Lung (tissue), 12 donors: Measurements from ENCODE around the gene MYH1. TPM values are rescaled to one million over a fixed set of nuclear protein-coding genes. Genes with fewer than 3 reads are reported as not detected.

ENCODE experiments used
- ATAC-seq: fragments of 200-7000 bp; cut with Tn5 transposase; one replicate; pipeline ENCODE4 v1.9.1; 2020; ENCODE audit warnings: moderate number of reproducible peaks; ENCODE audit not compliant: insufficient read depth, low FRiP score
- DNase-seq, 3 donors: peaks; one replicate each; pipeline ENCODE4 v3.0.0-alpha.2; 2013 to 2017
- H3K27ac ChIP-seq, 2 donors: one replicate each; pipeline ENCODE4 v1.5.1; 2013; ENCODE audit warnings: mild to moderate bottlenecking in 2 of 2, moderate library complexity in 2 of 2, control low read depth in 1 of 2, inconsistent platforms in 1 of 2, low read depth in 1 of 2, low read length in 1 of 2
- H3K27me3 ChIP-seq, 3 donors: one replicate each; pipeline ENCODE4 v1.5.1; 2013; ENCODE audit warnings: low read length in 2 of 3; ENCODE audit not compliant: control insufficient read depth in 3 of 3, insufficient read depth in 3 of 3
- H3K36me3 ChIP-seq, 4 donors: one replicate each; pipeline ENCODE4 v1.5.1; 2013; ENCODE audit warnings: low read length in 4 of 4, mild to moderate bottlenecking in 1 of 4, moderate library complexity in 1 of 4; ENCODE audit not compliant: control insufficient read depth in 4 of 4, insufficient read depth in 4 of 4
- H3K4me1 ChIP-seq, 5 donors: one replicate each; pipeline ENCODE4 v1.5.1; 2013; ENCODE audit warnings: low read length in 5 of 5, mild to moderate bottlenecking in 2 of 5, moderate library complexity in 1 of 5; ENCODE audit not compliant: control insufficient read depth in 5 of 5, insufficient read depth in 5 of 5
- H3K4me3 ChIP-seq: one replicate; pipeline ENCODE4 v1.5.1; 2013; ENCODE audit warnings: mild to moderate bottlenecking, control low read depth, moderate library complexity
- H3K9ac ChIP-seq, 2 donors: one replicate each; pipeline ENCODE4 v1.5.1; 2013; ENCODE audit warnings: low read length in 2 of 2, control low read depth in 1 of 2; ENCODE audit not compliant: insufficient read depth in 1 of 2
- H3K9me3 ChIP-seq, 4 donors: one replicate each; pipeline ENCODE4 v1.5.1; 2013; ENCODE audit warnings: low read length in 3 of 4, mild to moderate bottlenecking in 1 of 4, moderate library complexity in 1 of 4; ENCODE audit not compliant: control insufficient read depth in 4 of 4, insufficient read depth in 3 of 4
- WGBS, 2 donors: extraction: QIAGEN DNeasy Blood & Tissue Kit; methylation state at CpG; one replicate each; pipeline ENCODE4 v1.1.7; 2013; 5-methylcytosine and 5-hydroxymethylcytosine counted together
- polyA plus RNA-seq, 2 donors: library from polyadenylated mRNA; stranded (reverse); fragments of 200-250 nt; gene quantifications; one replicate each; pipeline ENCODE4 v1.2.1, GENCODE V29; 2013
- total RNA-seq, 2 donors: library from RNA; depleted of rRNA in 1 of 2; stranded (reverse); fragments of >200 nt in 1 of 2; gene quantifications; one replicate each; pipeline ENCODE4 v1.2.1, GENCODE V29; 2014 to 2021
- TF ChIP-seq, protein P1 (sequence below): IDR thresholded peaks from 2 replicates; pipeline ENCODE4 v1.5.1; 2012; ENCODE audit warnings: mild to moderate bottlenecking; ENCODE audit errors: control extremely low read depth, extremely low read depth
- donor health status: control.
- donor health status: control.
- donor health status: Bipolar disorder and iron deficiency.
- donor health status: healthy.
- donor health status: DM: yes; HTN: yes; CAD: no.

The MYH1 gene
- total and polyA plus RNA-seq, 4 donors, result 0.02 TPM; not detected in 2

DNA sequence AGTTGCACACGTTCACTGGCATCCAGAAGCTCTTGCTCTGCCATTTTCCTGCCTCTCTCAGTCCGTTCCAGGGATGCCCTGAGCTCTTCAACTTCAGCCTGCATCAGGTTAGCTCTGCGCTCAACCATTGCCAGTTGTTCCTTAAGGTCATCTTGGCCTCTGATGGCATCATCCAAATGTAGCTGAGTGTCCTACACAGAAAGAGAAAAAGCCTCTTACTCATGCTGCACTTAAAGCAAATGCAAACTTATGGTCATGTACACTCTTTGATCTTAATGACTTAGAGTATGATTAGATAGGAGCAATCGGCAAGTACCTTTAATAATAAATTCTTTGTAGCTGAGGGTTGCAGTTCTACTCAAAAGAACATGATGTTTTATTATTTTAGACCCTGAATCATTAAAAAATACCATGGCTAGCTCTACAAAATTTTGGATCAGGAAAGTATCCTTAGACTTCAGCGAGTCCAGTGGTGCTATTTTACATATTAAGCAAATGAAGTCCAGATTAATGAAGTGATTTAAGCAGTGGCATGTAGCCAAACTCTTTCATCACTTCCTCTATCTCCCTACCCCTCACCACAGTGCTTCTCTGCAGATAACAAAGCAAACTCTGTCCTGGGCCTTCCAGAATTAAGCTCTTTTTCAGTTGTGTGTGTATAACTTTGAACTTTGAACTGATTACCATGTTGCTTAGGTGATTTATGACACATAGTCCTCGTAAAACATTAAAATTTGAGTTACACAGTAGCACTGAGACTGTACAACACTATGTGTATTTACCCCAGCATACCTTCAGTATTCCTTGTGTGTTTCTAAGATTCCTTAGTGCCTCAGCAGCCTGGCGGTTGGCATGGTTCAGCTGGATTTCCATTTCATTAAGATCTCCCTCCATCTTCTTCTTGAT, 71.1 kb downstream of the MYH1 start:
- H3K27me3 ChIP-seq, result no peaks in the 10 kb centered on the region
- no peaks in the 10 kb centered on the region for H3K4me1 ChIP-seq
- no peak overlapping the region for H3K27ac ChIP-seq
- H3K4me3 ChIP-seq, result no peak overlapping the region
- no peak for ATAC-seq
- 52 to 72% methylated on average over 7 of the region's 7 CpGs for WGBS, 2 donors
- H3K36me3 ChIP-seq, result no peaks in the 10 kb centered on the region
- H3K9ac ChIP-seq, result no peak overlapping the region
- DNase-seq, result peak in 2 of 3 donors; percentile 21 to 49
- peaks cover 0 to 2% (median 0%) of the 10 kb centered on the region in 4 donors for H3K9me3 ChIP-seq
- TF ChIP-seq, protein P1, sequence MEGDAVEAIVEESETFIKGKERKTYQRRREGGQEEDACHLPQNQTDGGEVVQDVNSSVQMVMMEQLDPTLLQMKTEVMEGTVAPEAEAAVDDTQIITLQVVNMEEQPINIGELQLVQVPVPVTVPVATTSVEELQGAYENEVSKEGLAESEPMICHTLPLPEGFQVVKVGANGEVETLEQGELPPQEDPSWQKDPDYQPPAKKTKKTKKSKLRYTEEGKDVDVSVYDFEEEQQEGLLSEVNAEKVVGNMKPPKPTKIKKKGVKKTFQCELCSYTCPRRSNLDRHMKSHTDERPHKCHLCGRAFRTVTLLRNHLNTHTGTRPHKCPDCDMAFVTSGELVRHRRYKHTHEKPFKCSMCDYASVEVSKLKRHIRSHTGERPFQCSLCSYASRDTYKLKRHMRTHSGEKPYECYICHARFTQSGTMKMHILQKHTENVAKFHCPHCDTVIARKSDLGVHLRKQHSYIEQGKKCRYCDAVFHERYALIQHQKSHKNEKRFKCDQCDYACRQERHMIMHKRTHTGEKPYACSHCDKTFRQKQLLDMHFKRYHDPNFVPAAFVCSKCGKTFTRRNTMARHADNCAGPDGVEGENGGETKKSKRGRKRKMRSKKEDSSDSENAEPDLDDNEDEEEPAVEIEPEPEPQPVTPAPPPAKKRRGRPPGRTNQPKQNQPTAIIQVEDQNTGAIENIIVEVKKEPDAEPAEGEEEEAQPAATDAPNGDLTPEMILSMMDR, result no peak

Other genes starting within 250 kb of the MYH1 start
- not detected for gene MYH13, start 145.5 kb downstream of the MYH1 start, total RNA-seq
- under 1 TPM in 1 of 2 donors, not detected in 1; 0.02 TPM for gene MYH13, start 145.5 kb downstream of the MYH1 start, polyA plus RNA-seq
- gene MYH8, start 96.6 kb downstream of the MYH1 start, total RNA-seq, result under 1 TPM in 1 of 2 donors, not detected in 1; 0.03 TPM
- gene MYH8, start 96.6 kb downstream of the MYH1 start, polyA plus RNA-seq, result not detected
- not detected for gene MYH4, start 49.0 kb downstream of the MYH1 start, total RNA-seq
- gene MYH4, start 49.0 kb downstream of the MYH1 start, polyA plus RNA-seq, result not detected
- not detected for gene MYH2, start 31.1 kb upstream of the MYH1 start, total RNA-seq
- under 1 TPM; 0.02 TPM for gene MYH2, start 31.1 kb upstream of the MYH1 start, polyA plus RNA-seq
- 1 to 10 TPM; 1.0 to 1.7 TPM for gene MYH3, start 138.8 kb upstream of the MYH1 start, total RNA-seq
- 1 to 10 TPM; 1.7 to 2.8 TPM for gene MYH3, start 138.8 kb upstream of the MYH1 start, polyA plus RNA-seq
- gene SCO1, start 179.0 kb upstream of the MYH1 start, total RNA-seq, result 10 to 100 TPM; 29.6 to 30.5 TPM
- 10 to 100 TPM in 1 of 2 donors, 1 to 10 TPM in 1; 5.9 to 21.4 TPM for gene SCO1, start 179.0 kb upstream of the MYH1 start, polyA plus RNA-seq
- gene ADPRM, start 179.1 kb upstream of the MYH1 start, total RNA-seq, result 10 to 100 TPM in 1 of 2 donors, 1 to 10 TPM in 1; 5.5 to 13.9 TPM
- gene ADPRM, start 179.1 kb upstream of the MYH1 start, polyA plus RNA-seq, result 10 to 100 TPM in 1 of 2 donors, 1 to 10 TPM in 1; 5.0 to 10.4 TPM
- 10 to 100 TPM in 1 of 2 donors, 1 to 10 TPM in 1; 2.8 to 13.8 TPM for gene TMEM220, start 211.5 kb upstream of the MYH1 start, total RNA-seq
- gene TMEM220, start 211.5 kb upstream of the MYH1 start, polyA plus RNA-seq, result 10 to 100 TPM in 1 of 2 donors, 1 to 10 TPM in 1; 3.7 to 10.5 TPM